ENCODE results near the gene CCDC12. TPM values are rescaled to one million over a fixed set of nuclear protein-coding genes. Genes with fewer than 3 reads are reported as not detected.
A peak's percentile ranks its signal among the peaks of the same experiment; 100 is the strongest.

CCDC12 gene
- total and polyA plus RNA-seq, 4 donors: 34.2 to 129 (median 70.0) TPM

- DNase-seq (peak; percentile 82 to 93 (median 85)), ATAC-seq (ENCODE audit: insufficient read depth, low FRiP score) (no peak)
- TF ChIP-seq, protein P1, sequence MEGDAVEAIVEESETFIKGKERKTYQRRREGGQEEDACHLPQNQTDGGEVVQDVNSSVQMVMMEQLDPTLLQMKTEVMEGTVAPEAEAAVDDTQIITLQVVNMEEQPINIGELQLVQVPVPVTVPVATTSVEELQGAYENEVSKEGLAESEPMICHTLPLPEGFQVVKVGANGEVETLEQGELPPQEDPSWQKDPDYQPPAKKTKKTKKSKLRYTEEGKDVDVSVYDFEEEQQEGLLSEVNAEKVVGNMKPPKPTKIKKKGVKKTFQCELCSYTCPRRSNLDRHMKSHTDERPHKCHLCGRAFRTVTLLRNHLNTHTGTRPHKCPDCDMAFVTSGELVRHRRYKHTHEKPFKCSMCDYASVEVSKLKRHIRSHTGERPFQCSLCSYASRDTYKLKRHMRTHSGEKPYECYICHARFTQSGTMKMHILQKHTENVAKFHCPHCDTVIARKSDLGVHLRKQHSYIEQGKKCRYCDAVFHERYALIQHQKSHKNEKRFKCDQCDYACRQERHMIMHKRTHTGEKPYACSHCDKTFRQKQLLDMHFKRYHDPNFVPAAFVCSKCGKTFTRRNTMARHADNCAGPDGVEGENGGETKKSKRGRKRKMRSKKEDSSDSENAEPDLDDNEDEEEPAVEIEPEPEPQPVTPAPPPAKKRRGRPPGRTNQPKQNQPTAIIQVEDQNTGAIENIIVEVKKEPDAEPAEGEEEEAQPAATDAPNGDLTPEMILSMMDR (IDR thresholded peaks at IDR 0.05; ENCODE audit: control extremely low read depth, extremely low read depth): no peak
- Histone ChIP-seq H3K9ac (ENCODE audit: insufficient read depth in 1 of 2, low read length in 2 of 2) (no peak overlapping the region), H3K4me1 (ENCODE audit: control insufficient read depth in 5 of 5, insufficient read depth in 5 of 5, low read length in 5 of 5) (peaks cover 4 to 65% (median 21%) of the 10 kb centered on the region in 5 donors), H3K9me3 (ENCODE audit: control insufficient read depth in 4 of 4, insufficient read depth in 3 of 4, low read length in 3 of 4) (no peaks in the 10 kb centered on the region), H3K36me3 (ENCODE audit: control insufficient read depth in 4 of 4, insufficient read depth in 4 of 4, low read length in 4 of 4) (no peaks in the 10 kb centered on the region), H3K4me3 (no peak overlapping the region), H3K27ac (ENCODE audit: low read depth in 1 of 2, low read length in 1 of 2) (no peak overlapping the region), H3K27me3 (ENCODE audit: control insufficient read depth in 3 of 3, insufficient read depth in 3 of 3, low read length in 2 of 3) (no peaks in the 10 kb centered on the region)
- 9 to 29% methylated on average over 18 of the region's 18 CpGs for WGBS, 2 donors
Observed at GRCh38 chr3:46874430-46874829, 102.1 kb downstream of the CCDC12 start.

DNA sequence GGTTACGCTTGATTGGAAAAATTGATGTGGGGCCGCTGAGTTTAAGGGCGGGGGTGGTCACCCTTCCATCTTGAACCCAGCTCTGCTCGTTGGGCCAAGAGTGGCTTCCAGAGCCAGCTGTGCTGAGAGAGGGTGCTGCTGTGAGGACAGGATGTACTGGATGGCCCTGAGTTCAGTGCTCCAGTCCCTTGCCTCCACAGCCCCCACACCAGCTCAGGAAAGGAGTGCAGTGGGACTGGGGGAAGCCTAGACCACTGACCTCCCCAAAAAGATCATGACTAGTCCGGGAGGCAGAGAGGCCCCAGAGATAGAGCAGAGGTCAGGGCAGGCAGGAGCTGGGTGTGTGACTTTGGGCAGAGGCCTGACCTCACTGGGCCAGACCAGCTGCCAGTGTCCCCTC lies 103.0 kb downstream of the CCDC12 start:
- Histone ChIP-seq H3K9ac (ENCODE audit: insufficient read depth in 1 of 2, low read length in 2 of 2) (no peak overlapping the region), H3K27ac (ENCODE audit: low read depth in 1 of 2, low read length in 1 of 2) (peak overlapping the region in 1 of 2 donors; percentile 6), H3K9me3 (ENCODE audit: control insufficient read depth in 4 of 4, insufficient read depth in 3 of 4, low read length in 3 of 4) (no peaks in the 10 kb centered on the region), H3K4me1 (ENCODE audit: control insufficient read depth in 5 of 5, insufficient read depth in 5 of 5, low read length in 5 of 5) (peaks cover 4 to 65% (median 24%) of the 10 kb centered on the region in 5 donors), H3K4me3 (no peak overlapping the region), H3K36me3 (ENCODE audit: control insufficient read depth in 4 of 4, insufficient read depth in 4 of 4, low read length in 4 of 4) (no peaks in the 10 kb centered on the region), H3K27me3 (ENCODE audit: control insufficient read depth in 3 of 3, insufficient read depth in 3 of 3, low read length in 2 of 3) (no peaks in the 10 kb centered on the region)
- DNase-seq (no peak), ATAC-seq (ENCODE audit: insufficient read depth, low FRiP score) (no peak)
- 43 to 63% methylated on average over 5 of the region's 5 CpGs for WGBS, 2 donors
- TF ChIP-seq, protein P1 (IDR thresholded peaks at IDR 0.05; ENCODE audit: control extremely low read depth, extremely low read depth): no peak

Small RNA genes within 50 kb of the gene (small RNA-seq; reads per million reads assigned to genes)
- not detected for gene AC109583.2 (ENCODE audit: low replicate concordance)

Other genes with a start within 250 kb of the CCDC12 start
- 1 to 10 TPM; 2.8 to 4.1 TPM for gene MYL3, start 113.3 kb downstream of the CCDC12 start, total RNA-seq
- 1 to 10 TPM; 1.9 to 2.4 TPM for gene MYL3, start 113.3 kb downstream of the CCDC12 start, polyA plus RNA-seq
- 10 to 100 TPM; 14.7 to 25.1 TPM for gene PTH1R, start 99.0 kb downstream of the CCDC12 start, total RNA-seq
- 10 to 100 TPM; 11.2 to 29.7 TPM for gene PTH1R, start 99.0 kb downstream of the CCDC12 start, polyA plus RNA-seq
- gene NBEAL2, start 2.9 kb upstream of the CCDC12 start, total RNA-seq: 100 to 1,000 TPM in 1 of 2 donors, 10 to 100 TPM in 1; 64.4 to 167 TPM
- gene NBEAL2, start 2.9 kb upstream of the CCDC12 start, polyA plus RNA-seq: 100 to 1,000 TPM; 105 to 191 TPM
- 100 to 1,000 TPM in 1 of 2 donors, 10 to 100 TPM in 1; 35.3 to 107 TPM for gene SETD2, start 187.4 kb upstream of the CCDC12 start, total RNA-seq
- 10 to 100 TPM; 10.4 to 14.8 TPM for gene SETD2, start 187.4 kb upstream of the CCDC12 start, polyA plus RNA-seq